ENCODE data around the gene APCDD1L. TPM values are rescaled to one million over a fixed set of nuclear protein-coding genes. Genes with fewer than 3 reads are reported as not detected.

The APCDD1L gene
- total and polyA plus RNA-seq, 9 donors: 0.08 to 0.62 TPM; not detected in 7

GRCh38 chr20:58531657-58532056 lies 16.5 kb upstream of the APCDD1L start:
- intact Hi-C loops (cut with DNase I): no loop called here
- Histone ChIP-seq H3K4me1 (ENCODE audit: insufficient read depth) (no peaks in the 10 kb centered on the region), H3K4me3 (no peak overlapping the region), H3K27ac (no peak overlapping the region), H3K9me3 (no peaks in the 10 kb centered on the region), H3K27me3 (no peaks in the 10 kb centered on the region), H3K36me3 (no peaks in the 10 kb centered on the region)
- no peak for TF ChIP-seq POLR2A (IDR thresholded peaks at IDR 0.05)
- TF ChIP-seq, protein P1, sequence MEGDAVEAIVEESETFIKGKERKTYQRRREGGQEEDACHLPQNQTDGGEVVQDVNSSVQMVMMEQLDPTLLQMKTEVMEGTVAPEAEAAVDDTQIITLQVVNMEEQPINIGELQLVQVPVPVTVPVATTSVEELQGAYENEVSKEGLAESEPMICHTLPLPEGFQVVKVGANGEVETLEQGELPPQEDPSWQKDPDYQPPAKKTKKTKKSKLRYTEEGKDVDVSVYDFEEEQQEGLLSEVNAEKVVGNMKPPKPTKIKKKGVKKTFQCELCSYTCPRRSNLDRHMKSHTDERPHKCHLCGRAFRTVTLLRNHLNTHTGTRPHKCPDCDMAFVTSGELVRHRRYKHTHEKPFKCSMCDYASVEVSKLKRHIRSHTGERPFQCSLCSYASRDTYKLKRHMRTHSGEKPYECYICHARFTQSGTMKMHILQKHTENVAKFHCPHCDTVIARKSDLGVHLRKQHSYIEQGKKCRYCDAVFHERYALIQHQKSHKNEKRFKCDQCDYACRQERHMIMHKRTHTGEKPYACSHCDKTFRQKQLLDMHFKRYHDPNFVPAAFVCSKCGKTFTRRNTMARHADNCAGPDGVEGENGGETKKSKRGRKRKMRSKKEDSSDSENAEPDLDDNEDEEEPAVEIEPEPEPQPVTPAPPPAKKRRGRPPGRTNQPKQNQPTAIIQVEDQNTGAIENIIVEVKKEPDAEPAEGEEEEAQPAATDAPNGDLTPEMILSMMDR (IDR thresholded peaks at IDR 0.05): no peak
- TF ChIP-seq EP300 (IDR thresholded peaks at IDR 0.05): no peak
- DNase-seq: no peak

GRCh38 chr20:58531063-58531462 lies 15.9 kb upstream of the APCDD1L start:
- H3K27ac ChIP-seq: no peak overlapping the region
- intact Hi-C loops (cut with DNase I): no loop called here

GRCh38 chr20:58528412-58528811 lies 13.2 kb upstream of the APCDD1L start:
- no peak for TF ChIP-seq POLR2A (IDR thresholded peaks at IDR 0.05)
- TF ChIP-seq, protein P1 (IDR thresholded peaks at IDR 0.05): no peak
- no peak for TF ChIP-seq EP300 (IDR thresholded peaks at IDR 0.05)
- H3K36me3 ChIP-seq: no peaks in the 10 kb centered on the region
- no peaks in the 10 kb centered on the region for H3K27me3 ChIP-seq
- no peak overlapping the region for H3K4me3 ChIP-seq
- peaks cover 0 to 4% of the 10 kb centered on the region in 2 donors for H3K9me3 ChIP-seq
- H3K27ac ChIP-seq: no peak overlapping the region
- intact Hi-C loops (cut with DNase I): no loop called here
- DNase-seq: no peak
- H3K4me1 ChIP-seq (ENCODE audit: insufficient read depth): no peaks in the 10 kb centered on the region
- WGBS, 3 donors: 96 to 100% (median 99%) methylated on average over 1 of the region's 1 CpG

More at GRCh38 chr20:58531063-58531462, 15.9 kb upstream of the APCDD1L start:
- no peak for TF ChIP-seq EP300 (IDR thresholded peaks at IDR 0.05)
- TF ChIP-seq, protein P1 (IDR thresholded peaks at IDR 0.05): no peak
- no peak for TF ChIP-seq POLR2A (IDR thresholded peaks at IDR 0.05)
- Histone ChIP-seq H3K4me1 (ENCODE audit: insufficient read depth) (no peaks in the 10 kb centered on the region), H3K4me3 (no peak overlapping the region), H3K9me3 (no peaks in the 10 kb centered on the region), H3K27me3 (no peaks in the 10 kb centered on the region), H3K36me3 (no peaks in the 10 kb centered on the region)
- no peak for DNase-seq

DNA sequence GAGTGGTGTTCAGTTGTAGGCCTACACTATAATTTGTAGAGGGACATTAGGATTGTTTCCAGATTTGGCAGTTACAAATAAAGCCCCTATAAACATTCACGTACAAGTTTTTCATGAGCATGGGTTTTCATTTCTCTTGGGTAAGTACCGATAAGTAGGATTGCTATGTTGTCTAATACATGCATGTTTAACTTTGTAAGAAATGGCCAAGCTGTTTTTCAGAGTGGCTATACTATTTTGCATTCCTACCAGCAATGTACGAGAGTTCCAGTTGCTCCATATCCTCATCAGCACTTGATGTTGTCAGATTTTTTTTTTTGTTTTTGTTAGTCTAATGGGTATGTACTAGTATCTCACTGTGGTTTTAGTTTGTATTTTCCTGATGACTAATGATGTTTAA lies 11.2 kb upstream of the APCDD1L start:
- intact Hi-C loops (cut with DNase I): no loop called here
- H3K36me3 ChIP-seq: no peaks in the 10 kb centered on the region
- DNase-seq: no peak
- 94 to 97% (median 96%) methylated on average over 3 of the region's 3 CpGs for WGBS, 3 donors
- no peaks in the 10 kb centered on the region for H3K27me3 ChIP-seq
- H3K9me3 ChIP-seq: peaks cover 0 to 4% of the 10 kb centered on the region in 2 donors
- no peak overlapping the region for H3K4me3 ChIP-seq
- no peaks in the 10 kb centered on the region for H3K4me1 ChIP-seq (ENCODE audit: insufficient read depth)
- TF ChIP-seq POLR2A (IDR thresholded peaks at IDR 0.05) (no peak), EP300 (IDR thresholded peaks at IDR 0.05) (no peak)
- TF ChIP-seq, protein P1 (IDR thresholded peaks at IDR 0.05): no peak
- H3K27ac ChIP-seq: no peak overlapping the region

DNA sequence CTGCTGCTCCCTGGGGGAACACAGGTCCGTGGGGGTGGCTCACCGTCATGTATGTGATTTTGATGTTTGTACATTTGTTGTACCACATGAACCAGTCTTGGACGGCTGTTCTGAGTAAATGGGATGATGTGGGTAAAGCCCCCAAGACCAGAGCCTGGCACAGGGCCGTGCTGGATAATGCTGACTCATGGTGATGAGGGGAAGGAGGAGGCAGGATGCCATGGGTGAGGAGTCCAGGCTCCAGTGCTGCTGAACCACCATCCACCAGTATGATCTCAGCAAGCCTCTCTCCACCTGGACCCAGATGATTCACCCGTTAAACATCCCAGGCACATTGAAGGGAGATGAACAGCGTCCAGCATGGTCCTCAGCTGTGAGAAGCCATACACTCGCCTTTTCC lies 9.6 kb upstream of the APCDD1L start:
- 78 to 81% (median 79%) methylated on average over 7 of the region's 7 CpGs for WGBS, 3 donors
- no peak for DNase-seq
- Histone ChIP-seq H3K27ac (no peak overlapping the region), H3K36me3 (no peaks in the 10 kb centered on the region), H3K27me3 (no peaks in the 10 kb centered on the region), H3K4me3 (no peak overlapping the region), H3K4me1 (ENCODE audit: insufficient read depth) (no peaks in the 10 kb centered on the region), H3K9me3 (peaks cover 0 to 4% of the 10 kb centered on the region in 2 donors)
- intact Hi-C loops (cut with DNase I): no loop called here
- TF ChIP-seq, protein P1 (IDR thresholded peaks at IDR 0.05): no peak
- TF ChIP-seq POLR2A (IDR thresholded peaks at IDR 0.05): no peak
- TF ChIP-seq EP300 (IDR thresholded peaks at IDR 0.05): no peak
